ENCODE data around the gene C2orf68. TPM values are rescaled to one million over a fixed set of nuclear protein-coding genes. Genes with fewer than 3 reads are reported as not detected.
A peak's percentile ranks its signal among the peaks of the same experiment; 100 is the strongest.

The C2orf68 gene
- total and polyA plus RNA-seq, 2 of the 13 experiments (the other 11 are each of a cell fraction or from before 2014, with no cell fraction given) = 47.1 to 77.4 TPM

DNA sequence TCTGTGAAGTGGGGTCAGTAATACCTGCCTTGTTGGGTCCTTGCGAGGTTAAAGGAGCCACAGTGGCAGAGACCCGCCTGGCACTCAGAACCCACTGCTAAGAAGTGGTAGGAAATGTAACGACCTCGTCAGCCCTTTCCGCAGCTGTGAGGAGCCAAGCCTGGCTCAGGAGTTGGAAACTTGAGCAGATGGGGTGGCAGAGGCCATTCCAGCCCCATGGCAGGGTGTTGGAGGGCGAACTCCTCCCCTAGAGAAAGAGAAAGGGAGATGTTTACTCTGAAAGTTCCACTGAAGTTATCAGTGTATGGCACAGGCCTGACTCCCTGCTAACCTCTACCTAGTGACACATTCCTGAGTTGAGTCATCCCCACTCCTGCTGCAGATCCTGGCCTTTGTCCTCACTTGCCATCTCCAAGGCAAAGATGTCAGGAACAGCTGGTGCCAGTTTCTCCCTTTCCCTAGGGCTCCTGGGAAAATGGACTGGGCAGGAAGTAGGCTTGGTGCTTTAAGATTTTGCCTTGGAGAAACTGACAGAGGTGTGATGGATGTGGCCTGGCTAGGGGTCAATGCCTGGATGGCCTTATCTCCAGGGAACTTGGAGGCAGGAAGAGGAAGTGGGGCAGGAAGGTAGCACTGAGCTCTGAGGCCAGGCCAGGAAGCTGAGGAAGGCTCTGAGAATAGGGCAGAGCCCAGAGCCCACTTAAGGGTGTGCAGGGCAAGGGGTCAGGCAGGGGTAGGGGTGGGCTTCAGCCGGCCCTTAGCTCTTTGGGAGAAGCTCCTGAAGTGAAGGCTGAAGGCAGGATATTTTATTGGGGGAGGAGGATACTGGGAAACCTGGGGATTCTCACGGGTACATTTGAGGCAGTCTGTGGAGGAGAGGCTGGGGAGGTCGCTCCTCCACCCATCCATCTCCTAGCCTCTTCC, 26.7 kb downstream of the C2orf68 start:
- Histone ChIP-seq H3K4me1 (ENCODE audit: insufficient read depth, low read length) (peaks cover 80% of the 10 kb centered on the region), H3K36me3 (replicated peaks in 1 of 2; ENCODE audit: control insufficient read depth in 1 of 2, insufficient read depth in 2 of 2, low read length in 2 of 2) (peaks cover 0 to 7% of the 10 kb centered on the region in 2 experiments; a peak in 4 of 5 replicates), H3K4me3 (replicated peaks in 1 of 3; ENCODE audit: insufficient read depth in 1 of 3, low read depth in 2 of 3, low read length in 3 of 3) (peak overlapping the region; percentile 64 to 83 (median 65)), H3K79me2 (ENCODE audit: insufficient read depth, low read length) (no peaks in the 10 kb centered on the region), H3K4me2 (ENCODE audit: low read depth, low read length) (peak overlapping the region; percentile 100), H3K27ac (ENCODE audit: extremely low read length, insufficient read depth, low read length) (peak overlapping the region; percentile 99), H2AFZ (ENCODE audit: low read length) (no peak overlapping the region), H3K9me3 (ENCODE audit: low read length) (no peaks in the 10 kb centered on the region), H3K9ac (ENCODE audit: insufficient read depth, low read depth, low read length) (peak overlapping the region; percentile 96), H4K20me1 (ENCODE audit: insufficient read depth, low read length) (no peaks in the 10 kb centered on the region), H3K27me3 (ENCODE audit: control insufficient read depth in 1 of 2, insufficient read depth in 2 of 2, low read length in 2 of 2) (no peaks in the 10 kb centered on the region)
- FAIRE-seq (peak; percentile 97), DNase-seq (ENCODE audit: low spot score) (peak; percentile 96), ATAC-seq (peak; percentile 88)
- POLR2A ChIA-PET = interaction anchor here (0.6 to 22.7 kb wide), 17 partner anchors 8 to 259 kb away, joined by 3 to 795 read pairs (median 4); partner anchors contain the start of genes C2orf68, GGCX, MAT2A and RNF181
- CTCF ChIA-PET (ENCODE audit: low intra/inter-chr PET ratio, low total read pairs) = no interaction called here
- in situ Hi-C loops (cut with HindIII; ENCODE audit: extremely low pct_ligation_motif_present, low pct_unique_long_range_greater_than_20kb) (no loop called here), intact Hi-C loops (cut with micrococcal nuclease; ENCODE audit: unreplicated experiment) (loop anchor here (1.0 to 2.0 kb wide), 5 partner anchors 8 to 32 kb away; partner anchors contain the start of genes RNF181, TMEM150A, USP39 and VAMP8)
- WGBS (ENCODE audit: low lambda C conversion rate) = 15% methylated on average over 9 of the region's 9 CpGs
- BruUV-seq (replicated peaks) = TSS peak; percentile 82
- TF ChIP-seq SNAI1 (CRISPR knock-in tag; IDR thresholded peaks at IDR 0.05; ENCODE audit: borderline replicate concordance) = 0 out of 2 replicates have a peak, but pooled peaks have one; percentile 34
- TF ChIP-seq, protein P1, sequence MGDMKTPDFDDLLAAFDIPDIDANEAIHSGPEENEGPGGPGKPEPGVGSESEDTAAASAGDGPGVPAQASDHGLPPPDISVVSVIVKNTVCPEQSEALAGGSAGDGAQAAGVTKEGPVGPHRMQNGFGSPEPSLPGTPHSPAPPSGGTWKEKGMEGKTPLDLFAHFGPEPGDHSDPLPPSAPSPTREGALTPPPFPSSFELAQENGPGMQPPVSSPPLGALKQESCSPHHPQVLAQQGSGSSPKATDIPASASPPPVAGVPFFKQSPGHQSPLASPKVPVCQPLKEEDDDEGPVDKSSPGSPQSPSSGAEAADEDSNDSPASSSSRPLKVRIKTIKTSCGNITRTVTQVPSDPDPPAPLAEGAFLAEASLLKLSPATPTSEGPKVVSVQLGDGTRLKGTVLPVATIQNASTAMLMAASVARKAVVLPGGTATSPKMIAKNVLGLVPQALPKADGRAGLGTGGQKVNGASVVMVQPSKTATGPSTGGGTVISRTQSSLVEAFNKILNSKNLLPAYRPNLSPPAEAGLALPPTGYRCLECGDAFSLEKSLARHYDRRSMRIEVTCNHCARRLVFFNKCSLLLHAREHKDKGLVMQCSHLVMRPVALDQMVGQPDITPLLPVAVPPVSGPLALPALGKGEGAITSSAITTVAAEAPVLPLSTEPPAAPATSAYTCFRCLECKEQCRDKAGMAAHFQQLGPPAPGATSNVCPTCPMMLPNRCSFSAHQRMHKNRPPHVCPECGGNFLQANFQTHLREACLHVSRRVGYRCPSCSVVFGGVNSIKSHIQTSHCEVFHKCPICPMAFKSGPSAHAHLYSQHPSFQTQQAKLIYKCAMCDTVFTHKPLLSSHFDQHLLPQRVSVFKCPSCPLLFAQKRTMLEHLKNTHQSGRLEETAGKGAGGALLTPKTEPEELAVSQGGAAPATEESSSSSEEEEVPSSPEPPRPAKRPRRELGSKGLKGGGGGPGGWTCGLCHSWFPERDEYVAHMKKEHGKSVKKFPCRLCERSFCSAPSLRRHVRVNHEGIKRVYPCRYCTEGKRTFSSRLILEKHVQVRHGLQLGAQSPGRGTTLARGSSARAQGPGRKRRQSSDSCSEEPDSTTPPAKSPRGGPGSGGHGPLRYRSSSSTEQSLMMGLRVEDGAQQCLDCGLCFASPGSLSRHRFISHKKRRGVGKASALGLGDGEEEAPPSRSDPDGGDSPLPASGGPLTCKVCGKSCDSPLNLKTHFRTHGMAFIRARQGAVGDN (CRISPR knock-in tag; IDR thresholded peaks at IDR 0.05) = peak; percentile 76
- TF ChIP-seq SMARCC2 (IDR thresholded peaks at IDR 0.05) = 0 out of 2 replicates have a peak, but pooled peaks have one; percentile 33
- TF ChIP-seq, protein P2, sequence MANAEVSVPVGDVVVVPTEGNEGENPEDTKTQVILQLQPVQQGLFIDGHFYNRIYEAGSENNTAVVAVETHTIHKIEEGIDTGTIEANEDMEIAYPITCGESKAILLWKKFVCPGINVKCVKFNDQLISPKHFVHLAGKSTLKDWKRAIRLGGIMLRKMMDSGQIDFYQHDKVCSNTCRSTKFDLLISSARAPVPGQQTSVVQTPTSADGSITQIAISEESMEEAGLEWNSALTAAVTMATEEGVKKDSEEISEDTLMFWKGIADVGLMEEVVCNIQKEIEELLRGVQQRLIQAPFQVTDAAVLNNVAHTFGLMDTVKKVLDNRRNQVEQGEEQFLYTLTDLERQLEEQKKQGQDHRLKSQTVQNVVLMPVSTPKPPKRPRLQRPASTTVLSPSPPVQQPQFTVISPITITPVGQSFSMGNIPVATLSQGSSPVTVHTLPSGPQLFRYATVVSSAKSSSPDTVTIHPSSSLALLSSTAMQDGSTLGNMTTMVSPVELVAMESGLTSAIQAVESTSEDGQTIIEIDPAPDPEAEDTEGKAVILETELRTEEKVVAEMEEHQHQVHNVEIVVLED (CRISPR knock-in tag; IDR thresholded peaks at IDR 0.05; ENCODE audit: borderline replicate concordance) = peak; percentile 20; the same call in 1 of the 2 replicates
- TF ChIP-seq, protein P3, sequence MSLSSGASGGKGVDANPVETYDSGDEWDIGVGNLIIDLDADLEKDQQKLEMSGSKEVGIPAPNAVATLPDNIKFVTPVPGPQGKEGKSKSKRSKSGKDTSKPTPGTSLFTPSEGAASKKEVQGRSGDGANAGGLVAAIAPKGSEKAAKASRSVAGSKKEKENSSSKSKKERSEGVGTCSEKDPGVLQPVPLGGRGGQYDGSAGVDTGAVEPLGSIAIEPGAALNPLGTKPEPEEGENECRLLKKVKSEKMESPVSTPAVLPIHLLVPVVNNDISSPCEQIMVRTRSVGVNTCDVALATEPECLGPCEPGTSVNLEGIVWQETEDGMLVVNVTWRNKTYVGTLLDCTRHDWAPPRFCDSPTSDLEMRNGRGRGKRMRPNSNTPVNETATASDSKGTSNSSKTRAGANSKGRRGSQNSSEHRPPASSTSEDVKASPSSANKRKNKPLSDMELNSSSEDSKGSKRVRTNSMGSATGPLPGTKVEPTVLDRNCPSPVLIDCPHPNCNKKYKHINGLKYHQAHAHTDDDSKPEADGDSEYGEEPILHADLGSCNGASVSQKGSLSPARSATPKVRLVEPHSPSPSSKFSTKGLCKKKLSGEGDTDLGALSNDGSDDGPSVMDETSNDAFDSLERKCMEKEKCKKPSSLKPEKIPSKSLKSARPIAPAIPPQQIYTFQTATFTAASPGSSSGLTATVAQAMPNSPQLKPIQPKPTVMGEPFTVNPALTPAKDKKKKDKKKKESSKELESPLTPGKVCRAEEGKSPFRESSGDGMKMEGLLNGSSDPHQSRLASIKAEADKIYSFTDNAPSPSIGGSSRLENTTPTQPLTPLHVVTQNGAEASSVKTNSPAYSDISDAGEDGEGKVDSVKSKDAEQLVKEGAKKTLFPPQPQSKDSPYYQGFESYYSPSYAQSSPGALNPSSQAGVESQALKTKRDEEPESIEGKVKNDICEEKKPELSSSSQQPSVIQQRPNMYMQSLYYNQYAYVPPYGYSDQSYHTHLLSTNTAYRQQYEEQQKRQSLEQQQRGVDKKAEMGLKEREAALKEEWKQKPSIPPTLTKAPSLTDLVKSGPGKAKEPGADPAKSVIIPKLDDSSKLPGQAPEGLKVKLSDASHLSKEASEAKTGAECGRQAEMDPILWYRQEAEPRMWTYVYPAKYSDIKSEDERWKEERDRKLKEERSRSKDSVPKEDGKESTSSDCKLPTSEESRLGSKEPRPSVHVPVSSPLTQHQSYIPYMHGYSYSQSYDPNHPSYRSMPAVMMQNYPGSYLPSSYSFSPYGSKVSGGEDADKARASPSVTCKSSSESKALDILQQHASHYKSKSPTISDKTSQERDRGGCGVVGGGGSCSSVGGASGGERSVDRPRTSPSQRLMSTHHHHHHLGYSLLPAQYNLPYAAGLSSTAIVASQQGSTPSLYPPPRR (CRISPR knock-in tag; IDR thresholded peaks at IDR 0.05; ENCODE audit: borderline replicate concordance) = peak; percentile 39; the same call in 1 of the 2 replicates
- no peak for TF ChIP-seq ZNF354B (CRISPR knock-in tag; IDR thresholded peaks at IDR 0.05)
- peak; percentile 15; the same call in 1 of the 2 replicates for TF ChIP-seq GABPB1 (CRISPR knock-in tag; IDR thresholded peaks at IDR 0.05)
- TF ChIP-seq ZNF263 (CRISPR knock-in tag; IDR thresholded peaks at IDR 0.05) = peak; percentile 98
- 0 out of 2 replicates have a peak, but pooled peaks have one; percentile 9 for TF ChIP-seq ARNTL (CRISPR knock-in tag; IDR thresholded peaks at IDR 0.05)
- peak; percentile 86; the same call in 1 of the 2 replicates for TF ChIP-seq SIN3A (IDR thresholded peaks at IDR 0.05; ENCODE audit: borderline replicate concordance, low read depth, low read length)
